GM12801 (cell line): Measurements from ENCODE around the gene LMAN1L.
A peak's percentile ranks its signal among the peaks of the same experiment; 100 is the strongest.

Experiments
- TF ChIP-seq, protein P1 (sequence below): IDR thresholded peaks from one replicate; pipeline ENCODE4 v1.5.1; 2011; ENCODE audit warnings: control low read depth; ENCODE audit not compliant: insufficient read length; ENCODE audit errors: extremely low read depth

LMAN1L gene

DNA sequence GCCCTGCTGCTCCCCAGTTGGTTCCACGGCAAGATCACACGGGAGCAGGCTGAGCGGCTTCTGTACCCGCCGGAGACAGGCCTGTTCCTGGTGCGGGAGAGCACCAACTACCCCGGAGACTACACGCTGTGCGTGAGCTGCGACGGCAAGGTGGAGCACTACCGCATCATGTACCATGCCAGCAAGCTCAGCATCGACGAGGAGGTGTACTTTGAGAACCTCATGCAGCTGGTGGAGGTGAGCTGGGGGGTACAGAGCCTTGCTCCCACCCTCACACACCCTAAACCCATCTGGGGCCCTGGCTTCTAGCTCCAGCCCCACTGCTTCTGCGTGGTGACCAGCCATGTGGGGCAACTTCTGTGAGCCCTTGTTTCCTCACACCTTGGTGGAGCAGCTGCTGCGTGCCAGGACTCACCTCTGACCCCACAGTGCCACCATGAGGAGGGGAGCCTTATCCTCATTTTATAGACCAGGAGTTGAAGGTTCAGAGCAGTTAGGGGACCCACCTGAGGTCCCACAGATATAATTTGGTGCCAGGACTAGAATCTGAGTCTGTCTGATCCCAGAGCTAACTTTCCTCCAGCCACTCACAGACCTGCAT lies 13.3 kb upstream of the LMAN1L start:
- TF ChIP-seq, protein P1, sequence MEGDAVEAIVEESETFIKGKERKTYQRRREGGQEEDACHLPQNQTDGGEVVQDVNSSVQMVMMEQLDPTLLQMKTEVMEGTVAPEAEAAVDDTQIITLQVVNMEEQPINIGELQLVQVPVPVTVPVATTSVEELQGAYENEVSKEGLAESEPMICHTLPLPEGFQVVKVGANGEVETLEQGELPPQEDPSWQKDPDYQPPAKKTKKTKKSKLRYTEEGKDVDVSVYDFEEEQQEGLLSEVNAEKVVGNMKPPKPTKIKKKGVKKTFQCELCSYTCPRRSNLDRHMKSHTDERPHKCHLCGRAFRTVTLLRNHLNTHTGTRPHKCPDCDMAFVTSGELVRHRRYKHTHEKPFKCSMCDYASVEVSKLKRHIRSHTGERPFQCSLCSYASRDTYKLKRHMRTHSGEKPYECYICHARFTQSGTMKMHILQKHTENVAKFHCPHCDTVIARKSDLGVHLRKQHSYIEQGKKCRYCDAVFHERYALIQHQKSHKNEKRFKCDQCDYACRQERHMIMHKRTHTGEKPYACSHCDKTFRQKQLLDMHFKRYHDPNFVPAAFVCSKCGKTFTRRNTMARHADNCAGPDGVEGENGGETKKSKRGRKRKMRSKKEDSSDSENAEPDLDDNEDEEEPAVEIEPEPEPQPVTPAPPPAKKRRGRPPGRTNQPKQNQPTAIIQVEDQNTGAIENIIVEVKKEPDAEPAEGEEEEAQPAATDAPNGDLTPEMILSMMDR, result no peak

DNA sequence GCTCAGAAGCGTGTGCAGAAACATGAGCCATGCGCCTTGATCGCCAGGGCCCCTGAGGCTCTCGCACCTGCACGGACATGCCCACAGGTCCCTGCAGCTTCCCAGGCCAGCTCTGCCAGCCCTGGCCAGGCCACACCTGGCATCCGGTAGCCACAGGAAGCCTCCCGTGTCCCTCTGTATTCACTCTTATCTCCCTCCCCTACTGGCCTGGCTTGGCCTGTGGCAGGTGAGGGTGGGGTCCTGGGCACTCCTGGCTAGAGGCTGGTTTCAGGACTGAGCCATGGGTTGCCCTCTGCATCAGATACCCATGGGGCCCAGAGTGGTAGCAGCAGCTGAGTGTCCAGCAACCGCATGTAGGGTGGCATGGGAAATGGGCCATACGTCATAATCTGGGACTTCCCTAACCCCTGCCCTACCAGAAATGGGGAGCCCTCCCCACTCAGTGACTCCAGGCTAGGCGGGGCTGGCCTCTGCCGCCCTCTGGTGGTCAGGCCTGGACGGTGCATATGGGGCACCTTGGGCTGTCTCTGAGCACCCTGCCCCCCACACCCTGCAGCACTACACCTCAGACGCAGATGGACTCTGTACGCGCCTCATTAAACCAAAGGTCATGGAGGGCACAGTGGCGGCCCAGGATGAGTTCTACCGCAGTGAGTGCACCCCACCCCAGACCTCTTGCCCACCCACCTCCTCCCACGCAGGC lies 12.6 kb upstream of the LMAN1L start:
- TF ChIP-seq, protein P1, result peak; percentile 22

DNA sequence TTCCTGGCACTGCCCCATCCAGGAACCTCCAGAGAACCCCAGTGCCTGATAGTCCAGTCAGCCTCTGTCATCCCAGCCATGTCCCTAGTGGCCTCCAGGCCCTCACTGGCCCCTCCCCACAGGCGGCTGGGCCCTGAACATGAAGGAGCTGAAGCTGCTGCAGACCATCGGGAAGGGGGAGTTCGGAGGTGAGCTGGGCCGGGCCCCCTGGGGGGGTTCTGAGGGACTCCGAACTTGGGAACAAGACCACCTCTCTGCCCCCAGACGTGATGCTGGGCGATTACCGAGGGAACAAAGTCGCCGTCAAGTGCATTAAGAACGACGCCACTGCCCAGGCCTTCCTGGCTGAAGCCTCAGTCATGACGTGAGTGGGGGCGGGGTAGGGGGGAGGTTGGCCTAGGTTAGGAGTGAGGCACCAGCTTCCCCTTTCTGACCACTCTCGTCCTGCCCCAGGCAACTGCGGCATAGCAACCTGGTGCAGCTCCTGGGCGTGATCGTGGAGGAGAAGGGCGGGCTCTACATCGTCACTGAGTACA lies 12.0 kb upstream of the LMAN1L start:
- TF ChIP-seq, protein P1, result no peak

DNA sequence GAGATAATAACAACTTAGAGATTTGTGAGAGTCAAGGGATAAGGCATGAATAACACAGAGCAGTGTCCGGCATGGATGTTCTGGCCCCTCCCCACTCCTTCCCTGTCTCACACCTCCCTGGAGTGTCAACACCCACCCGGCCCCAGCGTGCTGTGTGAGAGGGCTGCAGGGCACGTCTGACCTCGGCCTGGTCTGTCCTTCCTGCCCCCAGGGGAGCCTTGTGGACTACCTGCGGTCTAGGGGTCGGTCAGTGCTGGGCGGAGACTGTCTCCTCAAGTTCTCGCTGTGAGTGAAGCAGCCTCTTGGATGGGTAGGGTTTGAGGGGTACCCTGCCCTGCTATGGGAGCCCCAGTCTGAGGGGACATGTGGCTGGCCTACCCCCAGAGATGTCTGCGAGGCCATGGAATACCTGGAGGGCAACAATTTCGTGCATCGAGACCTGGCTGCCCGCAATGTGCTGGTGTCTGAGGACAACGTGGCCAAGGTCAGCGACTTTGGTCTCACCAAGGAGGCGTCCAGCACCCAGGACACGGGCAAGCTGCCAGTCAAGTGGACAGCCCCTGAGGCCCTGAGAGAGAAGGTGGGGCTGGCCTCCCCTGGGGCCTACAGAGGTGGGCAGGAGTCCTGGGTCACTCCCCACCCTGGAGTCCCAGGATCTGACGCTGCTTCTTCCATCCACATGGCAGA lies 11.2 kb upstream of the LMAN1L start:
- TF ChIP-seq, protein P1, result no peak

DNA sequence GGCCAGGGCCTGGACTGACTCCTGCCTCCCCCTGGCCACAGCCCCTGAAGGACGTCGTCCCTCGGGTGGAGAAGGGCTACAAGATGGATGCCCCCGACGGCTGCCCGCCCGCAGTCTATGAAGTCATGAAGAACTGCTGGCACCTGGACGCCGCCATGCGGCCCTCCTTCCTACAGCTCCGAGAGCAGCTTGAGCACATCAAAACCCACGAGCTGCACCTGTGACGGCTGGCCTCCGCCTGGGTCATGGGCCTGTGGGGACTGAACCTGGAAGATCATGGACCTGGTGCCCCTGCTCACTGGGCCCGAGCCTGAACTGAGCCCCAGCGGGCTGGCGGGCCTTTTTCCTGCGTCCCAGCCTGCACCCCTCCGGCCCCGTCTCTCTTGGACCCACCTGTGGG lies 10.3 kb upstream of the LMAN1L start:
- TF ChIP-seq, protein P1, result no peak

DNA sequence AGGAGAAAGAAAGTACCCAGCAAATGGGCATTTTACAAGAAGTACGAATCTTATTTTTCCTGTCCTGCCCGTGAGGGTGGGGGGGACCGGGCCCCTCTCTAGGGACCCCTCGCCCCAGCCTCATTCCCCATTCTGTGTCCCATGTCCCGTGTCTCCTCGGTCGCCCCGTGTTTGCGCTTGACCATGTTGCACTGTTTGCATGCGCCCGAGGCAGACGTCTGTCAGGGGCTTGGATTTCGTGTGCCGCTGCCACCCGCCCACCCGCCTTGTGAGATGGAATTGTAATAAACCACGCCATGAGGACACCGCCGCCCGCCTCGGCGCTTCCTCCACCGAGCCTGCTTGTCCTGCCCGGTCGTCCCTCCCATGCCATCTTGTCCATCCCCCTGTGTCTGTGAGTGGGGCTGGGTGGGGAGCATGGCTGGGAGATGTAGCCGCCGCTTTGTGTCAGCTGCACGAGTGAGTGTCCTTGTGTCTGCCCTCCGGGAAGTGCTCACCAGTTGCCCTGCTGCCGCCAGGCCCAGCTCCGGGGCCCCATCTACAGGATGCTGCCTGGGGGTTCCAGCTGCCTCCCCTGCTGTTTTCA lies 9.7 kb upstream of the LMAN1L start:
- TF ChIP-seq, protein P1, result no peak

DNA sequence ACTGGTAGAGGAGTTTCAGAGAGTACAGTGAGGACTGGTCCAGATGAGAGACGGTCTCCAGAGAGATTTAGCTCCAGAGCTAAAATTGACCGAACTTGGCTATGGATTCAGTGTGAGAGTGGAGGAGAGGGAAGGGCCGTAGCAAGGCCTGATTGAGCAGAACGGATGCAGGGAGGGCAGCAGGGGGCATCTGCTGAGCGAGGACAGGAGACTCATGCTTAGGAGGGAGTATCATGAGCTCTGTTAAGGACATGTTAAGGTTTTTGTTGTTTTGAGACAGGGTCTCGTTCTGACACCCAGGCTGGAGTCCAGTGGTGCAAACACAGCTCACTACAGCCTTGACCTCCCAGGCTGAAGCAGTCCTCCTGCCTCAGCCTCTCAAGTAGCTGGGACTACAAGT lies 7.7 kb upstream of the LMAN1L start:
- TF ChIP-seq, protein P1, result no peak
